Erythroblast (primary cell): Measurements from ENCODE around the gene DMRTA2.

Source experiments
- GATA1 ChIP-seq: IDR thresholded peaks from 2 replicates; pipeline ENCODE4 v1.6.1; 2011; ENCODE audit warnings: low read depth, mild to moderate bottlenecking, control low read depth, low read length, moderate library complexity
- POLR2A ChIP-seq: IDR thresholded peaks from 2 replicates; pipeline ENCODE4 v1.6.1; 2011; ENCODE audit warnings: mild to moderate bottlenecking, low read length

GRCh38 chr1:50426702-50427085 lies 3.5 kb upstream of the DMRTA2 start:
- TF ChIP-seq POLR2A (no peak), GATA1 (no peak)
